ENCODE results near the gene CD300H.
"Not testable (repeated sequence)": the region's sequence is repeated elsewhere in the genome, so short reads cannot be mapped to it uniquely, and the experiment has no call there.

CD300H gene

GRCh38 chr17:74525465-74525725, 41.9 kb downstream of the CD300H start:
- no peak for FAIRE-seq

GRCh38 chr17:74524653-74525464, 42.5 kb downstream of the CD300H start:
- no peak for FAIRE-seq

- no peak for FAIRE-seq
These were observed 44.0 kb downstream of the CD300H start for GRCh38 chr17:74523308-74523707.

- no peak for FAIRE-seq
These were observed 44.8 kb downstream of the CD300H start for GRCh38 chr17:74522381-74523105.

GRCh38 chr17:74521701-74522201, 45.6 kb downstream of the CD300H start:
- FAIRE-seq, result no peak

GRCh38 chr17:74520790-74521480, 46.4 kb downstream of the CD300H start:
- FAIRE-seq, result no peak

GRCh38 chr17:74520016-74520434, 47.3 kb downstream of the CD300H start:
- FAIRE-seq, result no peak

GRCh38 chr17:74518413-74518981, 48.8 kb downstream of the CD300H start:
- not testable (repeated sequence) for FAIRE-seq

GRCh38 chr17:74516561-74517328, 50.6 kb downstream of the CD300H start:
- FAIRE-seq, result no peak

- no peak for FAIRE-seq
These were observed 51.4 kb downstream of the CD300H start for GRCh38 chr17:74515941-74516340.

GRCh38 chr17:74514632-74515334, 52.5 kb downstream of the CD300H start:
- no peak for FAIRE-seq

- no peak for FAIRE-seq
These were observed 53.2 kb downstream of the CD300H start for GRCh38 chr17:74513987-74514631.

GRCh38 chr17:74512624-74513091, 54.7 kb downstream of the CD300H start:
- no peak for FAIRE-seq

- no peak for FAIRE-seq
These were observed 55.3 kb downstream of the CD300H start for GRCh38 chr17:74512036-74512435.
